ENCODE data around the gene MYOZ1. TPM values are rescaled to one million over a fixed set of nuclear protein-coding genes. Genes with fewer than 3 reads are reported as not detected.

MYOZ1 gene
- total and polyA plus RNA-seq, 4 donors, result 0.70 to 2.4 (median 1.5) TPM

GRCh38 chr10:73655257-73655989 is 14.1 kb upstream of the MYOZ1 start:
- Histone ChIP-seq H3K27ac (ENCODE audit: low read depth in 1 of 2, low read length in 1 of 2) (peak overlapping the region in 1 of 2 donors; percentile 99), H3K36me3 (ENCODE audit: control insufficient read depth in 4 of 4, insufficient read depth in 4 of 4, low read length in 4 of 4) (no peaks in the 10 kb centered on the region), H3K27me3 (ENCODE audit: control insufficient read depth in 3 of 3, insufficient read depth in 3 of 3, low read length in 2 of 3) (no peaks in the 10 kb centered on the region), H3K4me1 (ENCODE audit: control insufficient read depth in 5 of 5, insufficient read depth in 5 of 5, low read length in 5 of 5) (peaks cover 0 to 4% (median 0%) of the 10 kb centered on the region in 5 donors), H3K4me3 (no peak overlapping the region), H3K9me3 (ENCODE audit: control insufficient read depth in 4 of 4, insufficient read depth in 3 of 4, low read length in 3 of 4) (no peaks in the 10 kb centered on the region), H3K9ac (ENCODE audit: insufficient read depth in 1 of 2, low read length in 2 of 2) (no peak overlapping the region)
- ATAC-seq (ENCODE audit: insufficient read depth, low FRiP score) (no peak), DNase-seq (no peak)
- no peak for TF ChIP-seq CTCF (IDR thresholded peaks at IDR 0.05; ENCODE audit: control extremely low read depth, extremely low read depth)
- 43 to 68% methylated on average over 12 of the region's 12 CpGs for WGBS, 2 donors

GRCh38 chr10:73653701-73654100 is 12.4 kb upstream of the MYOZ1 start:
- Histone ChIP-seq H3K27me3 (ENCODE audit: control insufficient read depth in 3 of 3, insufficient read depth in 3 of 3, low read length in 2 of 3) (no peaks in the 10 kb centered on the region), H3K36me3 (ENCODE audit: control insufficient read depth in 4 of 4, insufficient read depth in 4 of 4, low read length in 4 of 4) (no peaks in the 10 kb centered on the region), H3K4me1 (ENCODE audit: control insufficient read depth in 5 of 5, insufficient read depth in 5 of 5, low read length in 5 of 5) (peaks cover 0 to 4% (median 2%) of the 10 kb centered on the region in 5 donors), H3K9me3 (ENCODE audit: control insufficient read depth in 4 of 4, insufficient read depth in 3 of 4, low read length in 3 of 4) (no peaks in the 10 kb centered on the region), H3K27ac (ENCODE audit: low read depth in 1 of 2, low read length in 1 of 2) (peak overlapping the region in 1 of 2 donors; percentile 99), H3K9ac (ENCODE audit: insufficient read depth in 1 of 2, low read length in 2 of 2) (no peak overlapping the region), H3K4me3 (no peak overlapping the region)
- DNase-seq (no peak), ATAC-seq (ENCODE audit: insufficient read depth, low FRiP score) (no peak)
- 69 to 70% methylated on average over 3 of the region's 3 CpGs for WGBS, 2 donors
- TF ChIP-seq CTCF (IDR thresholded peaks at IDR 0.05; ENCODE audit: control extremely low read depth, extremely low read depth), result no peak

- 83 to 93% methylated on average over 11 of the region's 11 CpGs for WGBS, 2 donors
- H3K9ac ChIP-seq (ENCODE audit: insufficient read depth in 1 of 2, low read length in 2 of 2), result no peak overlapping the region
Observed at GRCh38 chr10:73653195-73653594, 11.9 kb upstream of the MYOZ1 start.

More at GRCh38 chr10:73653195-73653594, 11.9 kb upstream of the MYOZ1 start:
- TF ChIP-seq CTCF (IDR thresholded peaks at IDR 0.05; ENCODE audit: control extremely low read depth, extremely low read depth), result no peak
- Histone ChIP-seq H3K27ac (ENCODE audit: low read depth in 1 of 2, low read length in 1 of 2) (peak overlapping the region in 1 of 2 donors; percentile 99), H3K27me3 (ENCODE audit: control insufficient read depth in 3 of 3, insufficient read depth in 3 of 3, low read length in 2 of 3) (no peaks in the 10 kb centered on the region), H3K4me3 (no peak overlapping the region), H3K36me3 (ENCODE audit: control insufficient read depth in 4 of 4, insufficient read depth in 4 of 4, low read length in 4 of 4) (no peaks in the 10 kb centered on the region), H3K9me3 (ENCODE audit: control insufficient read depth in 4 of 4, insufficient read depth in 3 of 4, low read length in 3 of 4) (no peaks in the 10 kb centered on the region), H3K4me1 (ENCODE audit: control insufficient read depth in 5 of 5, insufficient read depth in 5 of 5, low read length in 5 of 5) (peaks cover 0 to 8% (median 3%) of the 10 kb centered on the region in 5 donors)
- DNase-seq (no peak), ATAC-seq (ENCODE audit: insufficient read depth, low FRiP score) (no peak)

Measured in lung (tissue), 12 donors.